Astrocyte (in vitro differentiated cells and primary cell): ENCODE data around the gene VPS25.

ENCODE experiments used
- CTCF ChIP-seq: IDR thresholded peaks from 2 replicates; pipeline ENCODE4 v1.5.1; 2011; ENCODE audit warnings: low read depth, mild to moderate bottlenecking, inconsistent platforms, low read length, moderate library complexity; ENCODE audit not compliant: insufficient read depth
- EZH2 ChIP-seq: IDR thresholded peaks from 2 replicates; pipeline ENCODE4 v1.6.1; 2012; ENCODE audit warnings: mild to moderate bottlenecking, low read length, inconsistent platforms; ENCODE audit not compliant: insufficient read depth

GRCh38 chr17:42795061-42795460 lies 21.8 kb downstream of the VPS25 start:
- no peak for TF ChIP-seq CTCF
- no peak for TF ChIP-seq EZH2
